Measurements from ENCODE around the gene PPHLN1.

GRCh38 chr12:42446761-42447160 lies 120.8 kb downstream of the PPHLN1 start:
- TF ChIP-seq CTCF (IDR thresholded peaks at IDR 0.05) (no peak), POLR2A (IDR thresholded peaks at IDR 0.05) (no peak)

Data from lower leg skin (tissue), 3 donors.